ENCODE measurements around the gene F2RL1. TPM values are rescaled to one million over a fixed set of nuclear protein-coding genes. Genes with fewer than 3 reads are reported as not detected.

F2RL1 gene
- total and polyA plus RNA-seq, 2 of the 8 experiments (the other 6 are each of a cell fraction or from before 2014, with no cell fraction given): 23.2 to 26.6 TPM

DNA sequence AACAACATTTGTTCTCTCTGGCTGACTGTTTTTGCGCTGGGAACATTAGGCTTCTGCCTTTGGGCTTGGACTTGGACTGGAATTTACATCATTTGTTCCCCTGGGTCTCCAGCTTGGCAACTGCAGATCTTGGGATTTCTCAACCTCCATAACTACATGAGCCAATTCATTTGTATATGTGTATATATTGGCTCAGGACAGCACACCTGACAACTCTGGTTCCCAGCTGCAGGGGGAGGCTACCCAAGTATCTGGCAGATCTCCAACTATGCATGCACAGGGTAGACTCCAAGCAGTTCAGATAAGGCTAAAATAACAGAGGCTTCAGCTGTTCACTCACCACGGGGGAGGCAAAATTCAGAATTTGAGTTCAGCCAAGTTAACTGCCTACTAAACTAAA lies 31.6 kb upstream of the F2RL1 start:
- CTCF ChIA-PET (ENCODE audit: partially characterized antibody): interaction anchor here (1.2 to 2.1 kb wide), 3 partner anchors 12 to 118 kb away, joined by 3 to 7 read pairs (median 4); partner anchors contain the start of gene F2RL1
- Histone ChIP-seq H3K36me3 (ENCODE audit: control insufficient read depth in 2 of 4, insufficient read depth in 4 of 4, low read length in 3 of 4) (no peaks in the 10 kb centered on the region), H2AK5ac (ENCODE audit: low read depth, low read length) (no peak overlapping the region), H3K27ac (ENCODE audit: low read depth, low read length) (no peak overlapping the region), H4K8ac (ENCODE audit: extremely low read depth, insufficient read depth, low read length) (no peak overlapping the region), H4K20me1 (replicated peaks in 1 of 2; ENCODE audit: control insufficient read depth in 1 of 2, insufficient read depth in 2 of 2, low read length in 2 of 2) (no peaks in the 10 kb centered on the region), H4K5ac (ENCODE audit: insufficient read length, low read depth, low read length) (no peak overlapping the region), H4K91ac (replicated peaks; ENCODE audit: insufficient read length, low read length) (no peak overlapping the region), H3K4me1 (replicated peaks in 1 of 4; ENCODE audit: control insufficient read depth in 3 of 4, insufficient read depth in 4 of 4, low read length in 3 of 4) (peaks cover 0 to 8% (median 3%) of the 10 kb centered on the region in 4 experiments; a peak in 4 of 7 replicates), H2BK20ac (ENCODE audit: low read length) (no peak overlapping the region), H3K79me2 (ENCODE audit: control insufficient read depth in 1 of 2, insufficient read depth in 2 of 2, low read length in 2 of 2) (no peaks in the 10 kb centered on the region), H3K23me2 (ENCODE audit: low read depth, low read length) (no peaks in the 10 kb centered on the region), H3K18ac (ENCODE audit: extremely low read depth, low read length) (no peak overlapping the region), H3K23ac (ENCODE audit: insufficient read length) (no peak overlapping the region), H2AFZ (ENCODE audit: low read length) (no peak overlapping the region), H3K14ac (ENCODE audit: insufficient read length) (no peak overlapping the region), H2BK5ac (ENCODE audit: low read depth, low read length) (no peak overlapping the region), H2BK12ac (ENCODE audit: low read depth, low read length) (no peak overlapping the region), H3K56ac (replicated peaks; ENCODE audit: insufficient read length, low read depth, low read length) (no peak overlapping the region), H3K79me1 (ENCODE audit: low read depth, low read length) (no peaks in the 10 kb centered on the region), H3K4me2 (ENCODE audit: insufficient read depth in 1 of 2, low read depth in 2 of 2, low read length in 2 of 2) (no peak overlapping the region), H3K27me3 (replicated peaks in 1 of 4; ENCODE audit: control insufficient read depth in 3 of 4, extremely low read depth in 1 of 4, insufficient read depth in 3 of 4, low read length in 3 of 4) (no peaks in the 10 kb centered on the region), H3K9ac (replicated peaks in 1 of 4; ENCODE audit: extremely low read depth in 1 of 4, low read depth in 3 of 4, low read length in 3 of 4) (no peak overlapping the region), H2BK120ac (replicated peaks; ENCODE audit: low read depth, low read length) (peak overlapping the region; percentile 45), H3K9me3 (ENCODE audit: insufficient read depth in 2 of 2, low read depth in 1 of 2, low read length in 1 of 2) (no peaks in the 10 kb centered on the region; a peak in 1 of 4 replicates), H3K4me3 (ENCODE audit: extremely low read depth in 1 of 4, insufficient read depth in 2 of 4, low read depth in 3 of 4, low read length in 4 of 4) (no peak overlapping the region), H3K4ac (replicated peaks; ENCODE audit: insufficient read length, low read depth, low read length) (peak overlapping the region; percentile 65), H2BK15ac (ENCODE audit: low read length) (no peak overlapping the region)
- 86% methylated on average over 2 of the region's 2 CpGs; no CpG with 5 or more reads in 1 of the 2 experiments for WGBS, 2 experiments (ENCODE audit: extremely low coverage in 1 of 2, insufficient coverage in 1 of 2, insufficient read length in 1 of 2, insufficient replicate concordance in 2 of 2, low coverage in 1 of 2, low lambda C conversion rate in 2 of 2, missing lambda C conversion rate in 1 of 2)
- DNase-seq (ENCODE audit: low read depth in 1 of 2, low spot score in 2 of 2) (no peak), FAIRE-seq (no peak)
- POLR2A ChIA-PET (ENCODE audit: partially characterized antibody): interaction anchor here (6.6 kb wide), 1 partner anchor 21 kb away, joined by 35 read pairs; no protein-coding TSS in a partner anchor
- no peak for TF ChIP-seq HDAC2 (IDR thresholded peaks at IDR 0.05; ENCODE audit: borderline replicate concordance in 1 of 2, low read depth in 2 of 2, low read length in 2 of 2)
- TF ChIP-seq, protein P1, sequence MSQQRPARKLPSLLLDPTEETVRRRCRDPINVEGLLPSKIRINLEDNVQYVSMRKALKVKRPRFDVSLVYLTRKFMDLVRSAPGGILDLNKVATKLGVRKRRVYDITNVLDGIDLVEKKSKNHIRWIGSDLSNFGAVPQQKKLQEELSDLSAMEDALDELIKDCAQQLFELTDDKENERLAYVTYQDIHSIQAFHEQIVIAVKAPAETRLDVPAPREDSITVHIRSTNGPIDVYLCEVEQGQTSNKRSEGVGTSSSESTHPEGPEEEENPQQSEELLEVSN (IDR thresholded peaks at IDR 0.05): no peak
